MM.1S (cell line): ENCODE data around the gene TFR2.

ENCODE experiments used
- DNase-seq: peaks from one replicate; pipeline ENCODE4 v3.0.0-alpha.2; 2015
- H2AFZ ChIP-seq: fragments of 300-600 bp; sonication (generic); 2 replicates; pipeline ENCODE4 v1.6.0; 2016; ENCODE audit warnings: antibody characterized with exemption, low read length
- H3F3A ChIP-seq: fragments of 300-600 bp; sonication (generic); 2 replicates; pipeline ENCODE4 v1.6.1; 2016; ENCODE audit warnings: mild to moderate bottlenecking, antibody characterized with exemption, low read length, moderate library complexity, mixed read lengths; ENCODE audit not compliant: insufficient read depth
- H3K27ac ChIP-seq: fragments of 300-600 bp; sonication (generic); 2 replicates; pipeline ENCODE4 v1.5.1; 2016; ENCODE audit warnings: mild to moderate bottlenecking, low read length
- H3K27me3 ChIP-seq: fragments of 300-600 bp; sonication (generic); replicated peaks from 2 replicates; pipeline ENCODE4 v1.6.0; 2016; ENCODE audit warnings: low read length; ENCODE audit not compliant: insufficient read depth
- H3K36me3 ChIP-seq: fragments of 300-600 bp; sonication (generic); replicated peaks from 2 replicates; pipeline ENCODE4 v1.6.1; 2016; ENCODE audit warnings: mild to moderate bottlenecking, low read length, mixed read lengths; ENCODE audit not compliant: insufficient read depth
- H3K4me1 ChIP-seq: fragments of 300-600 bp; sonication (generic); 2 replicates; pipeline ENCODE4 v1.6.1; 2016; ENCODE audit warnings: low read length, mixed read lengths
- H3K4me2 ChIP-seq: fragments of 300-600 bp; sonication (generic); 2 replicates; pipeline ENCODE4 v1.6.0; 2016; ENCODE audit warnings: low read depth, low read length
- H3K4me3 ChIP-seq: fragments of 300-600 bp; sonication (generic); 2 replicates; pipeline ENCODE4 v1.5.1; 2016; ENCODE audit warnings: low read length, mixed read lengths
- H3K79me2 ChIP-seq: fragments of 300-600 bp; sonication (generic); 2 replicates; pipeline ENCODE4 v1.6.1; 2016; ENCODE audit warnings: mixed run types, low read length, mixed read lengths
- H3K9ac ChIP-seq: fragments of 300-600 bp; sonication (generic); 2 replicates; pipeline ENCODE4 v1.6.1; 2016; ENCODE audit warnings: low read length, mixed read lengths
- H3K9me2 ChIP-seq: fragments of 300-600 bp; sonication (generic); replicated peaks from 2 replicates; pipeline ENCODE4 v1.6.1; 2016; ENCODE audit warnings: mild to moderate bottlenecking, low read length, mixed read lengths; ENCODE audit not compliant: insufficient read depth
- H3K9me3 ChIP-seq: fragments of 300-600 bp; sonication (generic); replicated peaks from 2 replicates; pipeline ENCODE4 v1.6.1; 2016; ENCODE audit warnings: mild to moderate bottlenecking, low read length, mixed read lengths; ENCODE audit not compliant: insufficient read depth
- H4K20me1 ChIP-seq: fragments of 300-600 bp; sonication (generic); 2 replicates; pipeline ENCODE4 v1.6.1; 2016; ENCODE audit warnings: mild to moderate bottlenecking, low read length, moderate library complexity, mixed read lengths; ENCODE audit not compliant: insufficient read depth
- CTCF ChIP-seq: fragments of 300-600 bp; sonication (generic); IDR thresholded peaks from 2 replicates; pipeline ENCODE4 v1.5.1; 2016; ENCODE audit warnings: antibody characterized with exemption, low read length, mixed read lengths
- EZH2 ChIP-seq: fragments of 300-600 bp; sonication (generic); optimal IDR thresholded peaks from 2 replicates; pipeline ENCODE3; 2017; ENCODE audit warnings: low read depth, mild to moderate bottlenecking, antibody characterized with exemption, low read length, mixed read lengths
- EZH2phosphoT487 ChIP-seq: fragments of 300-600 bp; sonication (generic); IDR thresholded peaks from 2 replicates; pipeline ENCODE4 v1.6.1; 2018; ENCODE audit warnings: antibody characterized with exemption, low read length

Gene TFR2

GRCh38 chr7:100642534-100642907 is 1.2 kb upstream of the TFR2 start:
- no peaks in the 10 kb centered on the region for H3K9me2 ChIP-seq
- TF ChIP-seq EZH2 (no peak), CTCF (no peak), EZH2phosphoT487 (no peak)
- no peaks in the 10 kb centered on the region for H4K20me1 ChIP-seq
- no peaks in the 10 kb centered on the region for H3K36me3 ChIP-seq
- H3K4me2 ChIP-seq = peak overlapping the region; percentile 55; the same call in 1 of the 2 replicates
- H3K27ac ChIP-seq = no peak overlapping the region
- H3F3A ChIP-seq = no peaks in the 10 kb centered on the region
- H3K4me3 ChIP-seq = peak overlapping the region; percentile 39; the same call in 1 of the 2 replicates
- no peak overlapping the region for H3K9ac ChIP-seq
- H3K4me1 ChIP-seq = no peaks in the 10 kb centered on the region
- peaks cover 88% of the 10 kb centered on the region for H3K27me3 ChIP-seq
- H3K9me3 ChIP-seq = no peaks in the 10 kb centered on the region
- peak; percentile 58 for DNase-seq
- H2AFZ ChIP-seq = no peak overlapping the region; the same call in 1 of the 2 replicates
- no peaks in the 10 kb centered on the region for H3K79me2 ChIP-seq

GRCh38 chr7:100641860-100642533 is 645 bp upstream of the TFR2 start:
- H3K9me3 ChIP-seq = no peaks in the 10 kb centered on the region
- no peaks in the 10 kb centered on the region for H3K4me1 ChIP-seq
- no peak overlapping the region; the same call in 1 of the 2 replicates for H2AFZ ChIP-seq
- no peak overlapping the region for H3K27ac ChIP-seq
- no peaks in the 10 kb centered on the region for H3F3A ChIP-seq
- no peaks in the 10 kb centered on the region for H3K79me2 ChIP-seq
- TF ChIP-seq EZH2 = no peak
- TF ChIP-seq CTCF = no peak
- peak overlapping the region; percentile 55; the same call in 1 of the 2 replicates for H3K4me2 ChIP-seq
- DNase-seq = no peak
- peaks cover 87% of the 10 kb centered on the region for H3K27me3 ChIP-seq
- H3K9ac ChIP-seq = no peak overlapping the region
- H4K20me1 ChIP-seq = no peaks in the 10 kb centered on the region
- peak overlapping the region; percentile 39; the same call in 1 of the 2 replicates for H3K4me3 ChIP-seq
- H3K36me3 ChIP-seq = no peaks in the 10 kb centered on the region
- no peaks in the 10 kb centered on the region for H3K9me2 ChIP-seq

GRCh38 chr7:100640517-100641440 is 573 bp downstream of the TFR2 start:
- H3K9ac ChIP-seq = no peak overlapping the region
- H3K4me2 ChIP-seq = no peak overlapping the region
- TF ChIP-seq EZH2phosphoT487 (no peak), EZH2 (no peak), CTCF (no peak)

More at GRCh38 chr7:100640517-100641440, 573 bp downstream of the TFR2 start:
- Histone ChIP-seq H3F3A (no peaks in the 10 kb centered on the region), H3K9me2 (no peaks in the 10 kb centered on the region), H3K79me2 (no peaks in the 10 kb centered on the region), H3K36me3 (no peaks in the 10 kb centered on the region), H3K9me3 (no peaks in the 10 kb centered on the region), H3K27ac (no peak overlapping the region), H3K27me3 (peaks cover 86% of the 10 kb centered on the region), H2AFZ (no peak overlapping the region), H3K4me1 (no peaks in the 10 kb centered on the region), H3K4me3 (no peak overlapping the region), H4K20me1 (no peaks in the 10 kb centered on the region)
- DNase-seq = no peak
